Spleen (tissue), 11 donors: ENCODE data around the gene BOK. TPM values are rescaled to one million over a fixed set of nuclear protein-coding genes. Genes with fewer than 3 reads are reported as not detected.

ENCODE experiments used
- DNase-seq: peaks from one replicate; pipeline ENCODE4 v3.0.0-alpha.2; 2020
- H3K27ac ChIP-seq, 8 donors: fragments of 200-600 bp; sonication (generic) in 7 of 8; 1 replicate in 4 of 8; 2 replicates in 4 of 8; pipeline versions ENCODE4 v1.5.0 to v1.8.0; 2016 to 2021; ENCODE audit warnings: inconsistent platforms in 4 of 8, mild to moderate bottlenecking in 4 of 8, moderate library complexity in 1 of 8
- H3K27me3 ChIP-seq, 7 donors: fragments of 200-600 bp; sonication (generic) in 6 of 7; replicated peaks in 1 of 7; 1 replicate in 4 of 7; 2 replicates in 3 of 7; pipeline versions ENCODE4 v1.5.0 to v1.8.0; 2016 to 2021; ENCODE audit warnings: inconsistent platforms in 3 of 7, mild to moderate bottlenecking in 1 of 7
- H3K36me3 ChIP-seq, 6 donors: fragments of 200-600 bp; sonication (generic) in 5 of 6; 1 replicate in 4 of 6; 2 replicates in 2 of 6; pipeline versions ENCODE4 v1.5.0 to v1.8.0; 2016 to 2021; ENCODE audit warnings: inconsistent platforms in 2 of 6
- H3K4me1 ChIP-seq, 6 donors: fragments of 200-600 bp; sonication (generic) in 5 of 6; 1 replicate in 3 of 6; 2 replicates in 3 of 6; pipeline versions ENCODE4 v1.5.0 to v1.8.0; 2016 to 2021; ENCODE audit warnings: inconsistent platforms in 3 of 6
- H3K4me3 ChIP-seq, 8 donors: fragments of 200-600 bp; sonication (generic) in 7 of 8; 1 replicate in 4 of 8; 2 replicates in 4 of 8; pipeline versions ENCODE4 v1.5.0 to v1.8.0; 2016 to 2021; ENCODE audit warnings: inconsistent platforms in 4 of 8, mild to moderate bottlenecking in 4 of 8, moderate library complexity in 2 of 8
- H3K9me3 ChIP-seq, 8 donors: fragments of 200-600 bp; sonication (generic) in 7 of 8; 1 replicate in 4 of 8; 2 replicates in 4 of 8; pipeline versions ENCODE4 v1.5.0 to v1.8.0; 2016 to 2021; ENCODE audit warnings: inconsistent platforms in 4 of 8
- POLR2A ChIP-seq, 3 donors: fragments of 450-650 bp; IDR thresholded peaks; one replicate each; pipeline ENCODE4 v1.5.1; 2017; ENCODE audit warnings: antibody characterized with exemption in 3 of 3, mild to moderate bottlenecking in 1 of 3
- POLR2AphosphoS5 ChIP-seq, 3 donors: sonication (generic); formaldehyde crosslinking; IDR thresholded peaks; one replicate each; pipeline ENCODE4 v1.5.1; 2017; ENCODE audit warnings: antibody characterized with exemption in 3 of 3
- WGBS, 5 donors: extraction: QIAGEN DNeasy Blood & Tissue Kit in 3 of 5; methylation state at CpG; one replicate each; pipeline versions ENCODE4 v1.1.5 to v1.1.7; 2013 to 2018; 5-methylcytosine and 5-hydroxymethylcytosine counted together
- intact Hi-C: fragments of 100-400 bp; cut with DNase I; formaldehyde crosslinking; loops from one replicate; pipeline ENCODE4 v1.15.0; 2023; ENCODE audit warnings: low total_unique reads
- polyA plus RNA-seq, 3 donors: library from polyadenylated mRNA; stranded (reverse); fragments of 200-250 nt; gene quantifications; one replicate each; pipeline ENCODE4 v1.2.1, GENCODE V29; 2013
- total RNA-seq, 7 donors: library from RNA; depleted of rRNA in 3 of 7; stranded (reverse); fragments of >200 nt in 3 of 7; fragmentation: NEBNext Ultra II Directional in 4 of 7; extraction: Animal tissue kit (Norgen Biotek cat#: 25700) in 4 of 7; gene quantifications; one replicate each; pipeline versions ENCODE4 v1.1.0 to v1.2.1, GENCODE V29; 2016 to 2021
- TF ChIP-seq, protein P1 (sequence below), 11 experiments: fragments of 200-600 bp in 7 of 11; fragments of 450-650 bp in 4 of 11; sonication (generic) in 4 of 11; IDR thresholded peaks in 8 of 11; conservative IDR thresholded peaks in 3 of 11; 1 replicate in 7 of 11; 2 replicates in 4 of 11; pipeline versions ENCODE4 v1.4.0 to v1.8.0; 2016 to 2021; ENCODE audit warnings: antibody characterized with exemption in 11 of 11, inconsistent platforms in 4 of 11, mild to moderate bottlenecking in 1 of 11
- donor health status: healthy with polysubstance abuse.
- donor health status: DM: no; HTN: no; CAD: no; lungs with moderate emphysema.
- donor health status: DM: no; HTN: no; CAD: no.
- donor health status: Bipolar disorder and iron deficiency.
- donor health status: healthy.
- donor health status: DM: no; HTN: no; CAD: no.
- donor health status: DM: yes; HTN: yes; CAD: no.

Gene BOK
- total and polyA plus RNA-seq, 10 donors = 3.0 to 19.4 (median 7.5) TPM

DNA sequence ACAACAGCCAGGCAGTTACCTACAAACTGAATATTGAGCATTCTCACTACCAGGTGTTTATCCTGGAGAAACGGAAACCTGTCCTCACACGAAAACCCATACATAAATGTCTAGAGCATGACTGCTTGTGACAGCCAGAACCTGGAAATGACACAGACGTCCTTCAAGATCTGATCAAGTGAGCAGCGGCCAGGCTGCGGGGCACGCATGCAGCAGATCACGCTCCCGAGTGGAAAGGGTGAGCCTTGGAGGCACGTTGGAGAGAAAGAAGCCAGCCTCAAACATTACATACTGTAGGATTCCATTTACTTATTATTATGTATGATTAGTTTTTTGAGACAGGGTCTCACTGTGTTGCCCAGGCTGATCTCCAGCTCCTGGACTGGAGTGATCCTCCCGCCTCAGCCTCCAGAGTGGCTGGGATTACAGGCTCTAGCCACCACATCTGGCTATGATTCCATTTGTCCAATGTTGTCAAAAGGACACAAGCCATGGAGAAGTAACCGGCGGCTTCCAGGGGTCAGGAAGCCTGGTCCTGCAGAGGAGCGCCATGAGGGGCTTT is 27.3 kb upstream of the BOK start:
- TF ChIP-seq POLR2A (IDR thresholded peaks at IDR 0.05) = no peak
- TF ChIP-seq, protein P1, sequence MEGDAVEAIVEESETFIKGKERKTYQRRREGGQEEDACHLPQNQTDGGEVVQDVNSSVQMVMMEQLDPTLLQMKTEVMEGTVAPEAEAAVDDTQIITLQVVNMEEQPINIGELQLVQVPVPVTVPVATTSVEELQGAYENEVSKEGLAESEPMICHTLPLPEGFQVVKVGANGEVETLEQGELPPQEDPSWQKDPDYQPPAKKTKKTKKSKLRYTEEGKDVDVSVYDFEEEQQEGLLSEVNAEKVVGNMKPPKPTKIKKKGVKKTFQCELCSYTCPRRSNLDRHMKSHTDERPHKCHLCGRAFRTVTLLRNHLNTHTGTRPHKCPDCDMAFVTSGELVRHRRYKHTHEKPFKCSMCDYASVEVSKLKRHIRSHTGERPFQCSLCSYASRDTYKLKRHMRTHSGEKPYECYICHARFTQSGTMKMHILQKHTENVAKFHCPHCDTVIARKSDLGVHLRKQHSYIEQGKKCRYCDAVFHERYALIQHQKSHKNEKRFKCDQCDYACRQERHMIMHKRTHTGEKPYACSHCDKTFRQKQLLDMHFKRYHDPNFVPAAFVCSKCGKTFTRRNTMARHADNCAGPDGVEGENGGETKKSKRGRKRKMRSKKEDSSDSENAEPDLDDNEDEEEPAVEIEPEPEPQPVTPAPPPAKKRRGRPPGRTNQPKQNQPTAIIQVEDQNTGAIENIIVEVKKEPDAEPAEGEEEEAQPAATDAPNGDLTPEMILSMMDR (IDR thresholded peaks at IDR 0.05 in 8 of 11, conservative IDR thresholded peaks at IDR 0.05 in 3 of 11) = no peak
- TF ChIP-seq POLR2AphosphoS5 (IDR thresholded peaks at IDR 0.05) = no peak
- Histone ChIP-seq H3K36me3 (no peaks in the 10 kb centered on the region), H3K4me1 (no peaks in the 10 kb centered on the region), H3K27ac (no peak overlapping the region), H3K27me3 (peaks cover 0 to 12% (median 0%) of the 10 kb centered on the region in 7 donors), H3K4me3 (no peak overlapping the region), H3K9me3 (peaks cover 0 to 5% (median 3%) of the 10 kb centered on the region in 8 donors)
- intact Hi-C loops = no loop called here
- no peak for DNase-seq
- 79 to 89% (median 81%) methylated on average over 13 of the region's 13 CpGs for WGBS, 5 donors

DNA sequence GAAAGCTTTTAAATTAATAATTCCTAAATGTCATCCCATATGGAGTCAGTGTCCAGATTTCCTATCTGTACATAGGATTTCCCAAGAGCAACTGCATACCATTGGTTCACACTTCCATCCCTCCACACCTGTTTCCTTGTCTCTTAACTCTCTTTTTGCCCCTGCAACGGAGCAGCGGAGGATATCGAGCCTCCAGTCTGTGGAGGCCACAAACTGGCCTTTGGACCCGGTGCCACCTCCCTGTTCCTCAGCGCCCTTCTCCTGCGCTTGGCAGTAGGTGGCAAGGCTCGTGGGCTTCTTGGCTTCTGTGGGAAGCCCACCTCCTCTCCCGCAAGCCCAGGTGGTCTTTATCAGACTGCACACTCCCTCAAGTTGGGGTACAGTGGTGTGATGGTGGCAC is 26.4 kb upstream of the BOK start:
- Histone ChIP-seq H3K9me3 (no peaks in the 10 kb centered on the region), H3K4me3 (no peak overlapping the region), H3K27ac (no peak overlapping the region), H3K27me3 (peaks cover 0 to 12% (median 0%) of the 10 kb centered on the region in 7 donors), H3K4me1 (no peaks in the 10 kb centered on the region), H3K36me3 (no peaks in the 10 kb centered on the region)
- intact Hi-C loops = no loop called here
- TF ChIP-seq, protein P1 (IDR thresholded peaks at IDR 0.05 in 8 of 11, conservative IDR thresholded peaks at IDR 0.05 in 3 of 11) = no peak
- TF ChIP-seq POLR2AphosphoS5 (IDR thresholded peaks at IDR 0.05) (no peak), POLR2A (IDR thresholded peaks at IDR 0.05) (no peak)
- 87 to 91% (median 90%) methylated on average over 8 of the region's 8 CpGs for WGBS, 5 donors
- no peak for DNase-seq

DNA sequence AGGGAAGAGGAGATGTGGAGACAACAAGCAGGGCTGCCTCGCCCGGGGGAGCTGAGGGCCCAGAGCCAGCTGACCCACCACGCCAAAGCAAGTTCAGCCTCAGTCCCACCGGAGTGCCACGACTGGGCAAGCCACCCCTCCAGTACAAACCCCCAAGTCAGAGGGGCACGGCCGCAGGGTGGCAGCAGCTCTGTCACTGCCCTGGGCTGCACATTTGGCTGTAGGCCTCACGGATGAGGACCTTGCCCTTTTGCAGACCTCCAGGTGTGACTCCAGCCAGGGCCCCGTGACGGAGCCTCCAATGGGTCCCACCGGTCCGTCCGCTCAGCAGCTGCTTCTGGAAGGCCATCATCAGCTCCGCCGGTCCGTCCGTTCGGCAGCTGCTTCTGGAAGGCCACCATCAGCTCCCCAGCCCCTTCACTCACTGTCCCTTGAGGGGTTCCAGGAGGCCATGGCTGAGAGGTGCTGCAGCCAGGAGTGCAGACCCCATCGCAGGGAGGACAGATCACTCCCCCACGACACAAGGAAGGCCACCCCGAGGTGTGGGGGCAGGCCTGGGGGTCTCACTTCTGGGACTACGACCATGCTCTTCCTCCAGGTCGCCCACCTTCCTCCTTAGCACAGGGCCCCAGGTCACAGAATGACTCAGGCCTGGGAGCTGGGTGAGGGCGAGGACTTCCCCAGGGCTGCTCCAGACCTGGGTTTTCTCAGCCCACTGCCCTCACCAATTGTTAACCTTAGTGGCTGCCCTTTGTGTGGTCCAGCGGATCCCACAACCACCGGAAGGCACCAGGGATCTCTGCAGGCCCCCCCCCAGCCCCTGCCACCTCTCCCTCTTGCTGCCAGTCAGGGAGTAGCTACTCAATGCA is 25.6 kb upstream of the BOK start:
- WGBS, 5 donors = 77 to 88% (median 85%) methylated on average over 12 to 26 of the region's 26 CpGs
- H3K36me3 ChIP-seq = no peaks in the 10 kb centered on the region
- no peak overlapping the region for H3K4me3 ChIP-seq
- no peaks in the 10 kb centered on the region for H3K4me1 ChIP-seq
- intact Hi-C loops = no loop called here
- TF ChIP-seq POLR2AphosphoS5 (IDR thresholded peaks at IDR 0.05) (no peak), POLR2A (IDR thresholded peaks at IDR 0.05) (no peak)
- TF ChIP-seq, protein P1 (IDR thresholded peaks at IDR 0.05 in 8 of 11, conservative IDR thresholded peaks at IDR 0.05 in 3 of 11) = no peak
- peaks cover 0 to 13% (median 0%) of the 10 kb centered on the region in 7 donors for H3K27me3 ChIP-seq
- no peaks in the 10 kb centered on the region for H3K9me3 ChIP-seq
- H3K27ac ChIP-seq = no peak overlapping the region
- peak; percentile 65 for DNase-seq

DNA sequence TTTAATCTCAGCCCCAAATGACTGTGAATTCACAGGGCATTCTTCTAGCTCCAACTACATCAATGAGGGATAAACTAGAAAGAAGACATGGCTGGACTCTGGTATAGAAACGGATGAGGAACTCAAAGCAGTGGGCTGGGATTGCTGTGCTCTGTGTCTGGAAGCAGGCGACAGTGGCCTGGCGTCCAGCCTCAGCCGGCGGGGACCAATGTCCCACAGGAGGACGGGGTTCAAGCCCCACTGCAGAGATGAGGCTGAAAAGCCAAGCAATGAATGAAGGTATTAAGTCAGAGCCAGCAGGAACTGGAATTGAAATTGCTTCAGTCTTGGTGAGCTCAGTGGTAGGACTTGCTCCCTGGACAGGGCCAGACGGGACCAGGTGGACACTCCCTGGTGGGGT is 24.3 kb upstream of the BOK start:
- no peak for TF ChIP-seq POLR2AphosphoS5 (IDR thresholded peaks at IDR 0.05)
- TF ChIP-seq POLR2A (IDR thresholded peaks at IDR 0.05) = no peak
- TF ChIP-seq, protein P1 (IDR thresholded peaks at IDR 0.05 in 8 of 11, conservative IDR thresholded peaks at IDR 0.05 in 3 of 11) = no peak
- WGBS, 5 donors = 78 to 94% (median 84%) methylated on average over 7 of the region's 7 CpGs
- Histone ChIP-seq H3K4me3 (no peak overlapping the region), H3K4me1 (no peaks in the 10 kb centered on the region), H3K27me3 (peaks cover 0 to 16% (median 0%) of the 10 kb centered on the region in 7 donors), H3K27ac (no peak overlapping the region), H3K9me3 (no peaks in the 10 kb centered on the region), H3K36me3 (no peaks in the 10 kb centered on the region)
- intact Hi-C loops = no loop called here
- DNase-seq = peak; percentile 39
